HG03442 (cell line): Measurements from ENCODE around the gene NDUFS8.

Source experiments
- ATAC-seq: cut with Tn5 transposase; IDR thresholded peaks from one replicate; pipeline ENCODE4 v1.9.1; 2021; ENCODE audit warnings: mild to moderate bottlenecking, moderate library complexity; ENCODE audit not compliant: unreplicated experiment

The NDUFS8 gene

DNA sequence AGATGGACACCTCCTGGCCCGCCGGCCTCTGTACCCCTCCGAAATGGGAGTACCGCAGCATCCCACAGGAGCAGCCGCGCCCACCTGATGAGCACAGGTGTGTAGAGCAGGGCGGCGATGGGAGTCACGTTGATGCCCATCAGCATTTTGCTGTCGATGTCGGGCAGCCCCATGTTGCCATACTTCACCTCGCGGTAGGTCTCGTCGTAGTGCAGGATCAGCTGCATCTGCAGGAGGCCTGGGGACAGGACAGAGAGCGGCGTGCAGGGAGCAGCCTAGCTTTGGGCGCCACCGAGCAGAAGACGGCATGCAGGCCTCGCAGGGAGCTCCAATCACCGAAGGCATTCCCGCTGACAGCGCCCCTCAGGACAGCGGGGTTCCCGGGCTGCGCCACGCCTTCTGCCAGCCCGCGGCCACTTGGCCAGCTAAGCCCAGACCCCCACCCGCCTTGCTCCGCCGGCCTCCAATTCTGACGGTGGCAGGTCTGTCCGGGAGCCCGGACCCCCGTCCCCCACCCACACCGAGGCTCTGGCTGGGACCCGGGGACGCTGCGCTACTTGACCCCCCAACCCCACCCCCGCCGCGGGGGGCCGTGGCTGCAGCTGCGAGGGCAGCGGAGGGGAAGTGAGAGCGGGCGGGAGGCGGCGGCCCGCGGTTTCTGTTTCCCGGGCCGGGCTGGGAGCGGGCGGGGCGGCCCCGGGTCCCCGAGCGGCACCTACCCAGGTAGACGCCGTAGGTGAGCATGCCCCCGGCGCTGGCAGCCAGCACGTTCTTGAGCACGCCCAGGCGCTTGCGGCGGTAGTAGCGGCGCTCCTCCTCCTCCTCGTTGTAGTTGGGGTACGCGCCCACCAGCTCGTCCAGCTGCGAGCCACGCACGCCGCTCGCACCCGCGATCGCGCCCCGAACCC, 27.3 kb upstream of the NDUFS8 start:
- peak; percentile 27 for ATAC-seq

DNA sequence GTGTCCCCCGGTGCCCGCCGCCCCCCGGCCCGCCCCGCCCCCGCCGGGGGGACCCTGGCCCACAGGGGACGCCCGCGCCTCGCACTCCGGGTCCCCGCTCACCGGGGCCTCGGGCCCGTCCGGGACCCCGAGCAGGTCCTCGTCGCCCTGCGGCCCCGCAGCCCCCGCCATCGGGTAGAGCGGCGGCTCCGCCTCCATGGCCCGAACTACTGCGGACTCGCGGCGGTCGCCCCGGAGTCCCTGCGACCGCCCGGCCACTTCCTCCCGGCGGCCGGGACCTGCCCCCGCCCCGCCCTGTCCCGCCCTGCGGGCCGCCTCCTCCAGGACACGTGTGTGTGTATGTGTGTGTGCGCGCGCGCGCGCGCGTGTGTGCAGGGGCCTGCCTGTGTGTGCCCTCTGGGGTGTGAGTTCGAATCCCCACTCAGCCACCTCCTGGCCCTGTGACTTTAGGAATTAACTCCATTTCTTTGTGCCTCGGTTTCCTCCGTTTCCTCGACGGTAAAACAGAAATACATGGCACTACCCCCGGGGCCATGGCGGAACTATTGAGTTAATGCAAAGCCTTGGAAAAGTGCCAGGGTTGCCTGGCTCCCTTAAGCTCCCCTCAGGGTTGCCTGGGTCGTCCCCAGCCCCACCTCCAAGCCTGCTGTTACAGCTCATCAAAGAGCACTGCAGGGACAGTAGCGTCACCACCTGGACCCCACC, 26.5 kb upstream of the NDUFS8 start, which contains the start of gene UNC93B1:
TSS of gene UNC93B1 (minus strand) at position 252 of the 705 bp plus-strand sequence. CDS start at position 198, 54 bp downstream.
- peak; percentile 50 for ATAC-seq

DNA sequence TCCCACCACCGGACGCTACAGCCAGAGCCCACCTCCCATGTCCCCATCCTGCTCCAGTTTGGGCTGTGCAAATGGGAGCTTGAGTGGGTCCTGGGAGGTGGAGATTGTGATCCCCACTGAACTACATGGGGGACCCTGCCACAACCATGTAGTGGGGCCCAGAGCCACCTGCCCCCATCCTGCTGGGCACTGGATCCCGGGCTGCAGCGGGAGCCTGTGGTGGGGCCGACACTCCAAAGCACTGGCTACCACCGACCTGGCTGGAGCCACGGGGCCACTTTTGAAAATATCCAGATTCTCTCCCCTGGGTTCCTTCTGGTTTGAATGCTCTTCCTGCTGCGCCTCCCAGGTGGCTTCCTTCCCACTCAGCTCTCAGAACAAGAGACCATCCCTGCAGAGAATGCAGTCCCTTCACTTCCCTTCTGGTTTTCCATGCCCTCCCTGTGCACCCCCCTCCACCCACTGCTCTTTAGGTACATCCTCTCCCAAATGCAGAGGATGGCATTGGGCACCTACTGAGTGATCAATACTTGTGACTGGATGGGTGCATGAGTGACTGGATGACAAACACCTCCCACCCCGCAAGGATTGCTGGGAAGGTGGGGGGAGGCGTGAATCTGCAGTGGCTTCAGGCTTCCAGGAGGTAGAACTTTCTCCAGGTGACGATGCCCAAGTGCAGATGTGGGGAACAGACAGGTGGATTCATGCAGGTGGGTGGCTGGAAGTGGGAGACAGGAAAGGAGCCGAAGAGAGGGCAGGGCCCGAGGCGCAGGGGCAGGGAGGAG, 25.7 kb upstream of the NDUFS8 start:
- ATAC-seq, result no peak

DNA sequence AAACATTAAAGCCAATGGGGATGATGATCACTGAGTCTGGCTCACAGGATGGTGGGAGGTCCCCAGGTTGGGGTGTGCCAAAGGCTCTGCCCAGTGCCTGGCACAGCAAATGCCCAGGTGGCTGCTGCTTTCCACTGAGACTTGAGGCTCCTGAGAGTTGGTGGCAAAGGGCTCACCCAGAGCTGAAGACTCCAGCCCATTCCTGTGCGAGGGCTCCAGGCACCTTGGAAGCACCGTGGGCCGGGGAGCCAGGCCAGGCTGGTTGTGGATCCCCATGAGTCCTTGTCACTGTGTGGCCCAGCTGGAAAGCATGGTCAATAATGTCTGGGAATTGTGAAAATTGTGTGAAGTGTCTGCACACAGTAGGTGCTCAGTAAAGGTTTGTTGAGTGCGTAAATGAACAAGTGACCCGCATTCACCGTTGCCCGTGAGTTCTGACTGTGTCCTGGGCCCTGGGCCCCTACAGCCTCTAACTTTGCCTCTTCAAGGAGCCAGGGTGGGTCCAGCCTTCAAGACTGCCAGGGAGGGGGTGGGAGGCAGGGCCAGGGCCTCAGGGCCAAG, 23.8 kb upstream of the NDUFS8 start:
- no peak for ATAC-seq

DNA sequence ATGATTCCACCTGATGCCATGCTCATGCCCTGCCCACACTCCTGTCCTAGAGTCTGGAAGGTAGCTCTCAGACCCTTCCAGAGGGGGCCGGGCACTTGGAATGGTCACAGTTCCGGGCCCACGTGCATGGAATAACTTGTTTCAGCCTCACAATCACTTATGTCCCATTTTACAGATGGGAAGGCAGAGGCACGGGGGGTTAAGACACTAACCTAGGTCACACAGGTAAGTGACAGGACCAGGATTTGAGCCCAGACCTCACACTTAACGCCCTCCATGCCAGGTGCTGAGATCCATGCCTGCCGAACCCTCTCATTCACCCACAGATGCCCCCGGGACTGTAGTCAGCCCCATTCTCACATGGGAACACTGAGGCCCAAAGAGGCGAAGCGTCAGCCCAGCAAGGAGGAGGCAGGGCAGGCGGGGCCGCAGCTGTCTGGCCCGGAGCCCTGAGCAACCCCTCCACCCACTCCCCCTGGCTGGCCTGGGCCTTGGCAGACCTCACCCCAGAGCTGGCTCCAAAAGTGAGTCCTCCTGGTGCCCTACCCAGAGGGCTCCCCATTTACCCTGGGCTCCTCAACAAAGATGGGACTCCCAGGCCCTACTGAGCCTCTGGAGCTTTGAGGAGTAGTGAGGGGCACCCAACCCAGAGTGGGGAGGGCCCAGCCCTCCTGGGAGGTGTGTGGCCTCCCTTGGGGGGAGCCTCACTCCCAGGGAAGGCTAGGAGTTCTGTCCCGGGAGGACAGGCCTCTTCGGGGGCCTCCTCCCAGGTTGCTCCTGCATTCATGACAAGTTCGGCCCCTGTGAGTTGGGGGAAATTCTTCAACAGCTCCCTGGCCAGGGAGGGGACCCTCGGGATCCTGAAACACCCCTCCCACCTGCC, 22.7 kb upstream of the NDUFS8 start:
- no peak for ATAC-seq

DNA sequence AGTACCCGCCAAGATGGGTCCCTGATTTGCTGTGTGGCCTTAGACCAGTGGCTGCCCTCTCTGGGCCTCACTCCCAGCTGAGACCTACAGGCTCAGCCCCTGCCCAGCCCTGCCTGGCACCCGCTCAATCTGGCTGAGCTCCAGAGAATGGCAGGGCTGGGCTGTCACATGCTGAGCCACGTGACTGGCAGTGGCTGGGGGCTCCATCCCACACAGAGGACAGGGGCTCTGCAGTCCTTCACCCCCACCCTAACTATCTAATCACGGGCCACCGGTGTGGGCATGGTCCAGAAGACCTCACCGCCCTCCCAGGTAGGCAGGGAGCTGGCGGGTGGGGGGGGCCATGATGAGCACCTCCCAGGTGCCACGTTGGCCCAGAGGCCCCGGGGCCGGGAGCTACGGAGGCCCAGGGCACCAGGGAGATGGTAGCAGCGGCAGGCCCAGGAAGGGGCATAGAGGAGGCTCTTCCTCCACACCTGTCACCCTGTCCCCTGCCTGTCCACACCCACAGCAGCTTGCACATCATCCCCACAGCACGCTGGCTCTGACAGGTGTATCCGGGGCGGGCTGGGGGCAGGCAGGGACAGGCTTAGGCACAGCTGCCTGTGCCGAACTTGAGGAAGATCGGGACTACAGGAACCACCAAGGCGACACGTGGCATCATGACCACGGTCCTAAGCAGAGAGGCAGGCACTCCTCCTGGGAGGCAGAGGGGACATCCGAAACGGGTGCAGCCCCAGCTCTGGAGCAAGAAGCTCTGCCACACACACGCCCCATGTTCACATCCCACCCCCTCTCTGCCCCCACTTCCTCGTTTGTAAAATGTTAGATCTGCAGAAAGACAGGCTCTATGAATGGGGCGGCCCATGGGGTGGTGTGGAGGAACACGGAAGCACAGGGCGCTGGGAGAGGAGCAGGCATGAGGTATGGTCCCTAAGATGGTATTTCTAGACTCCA, 21.8 kb upstream of the NDUFS8 start:
- no peak for ATAC-seq

DNA sequence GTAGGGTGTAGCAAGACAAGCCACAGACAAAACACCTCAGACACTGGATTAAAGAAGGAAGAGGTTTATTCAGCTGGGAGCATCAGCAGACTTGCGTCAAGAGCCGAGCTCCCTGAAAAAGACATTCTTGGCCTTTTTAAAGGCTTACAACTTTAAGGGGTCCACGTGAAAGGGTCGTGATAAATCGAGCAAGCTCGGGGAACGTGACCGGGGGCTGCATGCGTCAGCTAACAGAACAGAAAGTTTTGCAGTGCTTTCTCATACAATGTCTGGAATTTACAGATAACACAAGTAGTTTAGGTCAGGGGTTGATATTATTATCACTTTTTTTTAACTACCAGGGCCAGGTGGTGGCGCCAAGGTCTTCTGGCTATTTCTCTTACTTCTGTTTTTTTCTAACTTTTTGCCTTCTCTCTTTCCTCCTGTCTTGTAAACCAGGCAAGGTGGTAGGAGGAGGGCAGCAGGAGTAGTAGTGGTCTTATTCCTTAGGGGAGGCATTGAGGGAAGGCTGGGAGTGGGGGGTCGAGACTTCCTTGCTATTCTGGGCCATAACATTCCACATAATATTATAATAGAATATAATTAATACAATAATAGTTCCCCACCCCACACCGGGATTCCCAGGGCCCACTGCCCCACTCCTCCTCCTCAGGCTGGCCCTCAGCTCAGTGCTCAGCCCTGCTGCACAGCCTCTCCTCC, 20.9 kb upstream of the NDUFS8 start:
- ATAC-seq, result no peak

DNA sequence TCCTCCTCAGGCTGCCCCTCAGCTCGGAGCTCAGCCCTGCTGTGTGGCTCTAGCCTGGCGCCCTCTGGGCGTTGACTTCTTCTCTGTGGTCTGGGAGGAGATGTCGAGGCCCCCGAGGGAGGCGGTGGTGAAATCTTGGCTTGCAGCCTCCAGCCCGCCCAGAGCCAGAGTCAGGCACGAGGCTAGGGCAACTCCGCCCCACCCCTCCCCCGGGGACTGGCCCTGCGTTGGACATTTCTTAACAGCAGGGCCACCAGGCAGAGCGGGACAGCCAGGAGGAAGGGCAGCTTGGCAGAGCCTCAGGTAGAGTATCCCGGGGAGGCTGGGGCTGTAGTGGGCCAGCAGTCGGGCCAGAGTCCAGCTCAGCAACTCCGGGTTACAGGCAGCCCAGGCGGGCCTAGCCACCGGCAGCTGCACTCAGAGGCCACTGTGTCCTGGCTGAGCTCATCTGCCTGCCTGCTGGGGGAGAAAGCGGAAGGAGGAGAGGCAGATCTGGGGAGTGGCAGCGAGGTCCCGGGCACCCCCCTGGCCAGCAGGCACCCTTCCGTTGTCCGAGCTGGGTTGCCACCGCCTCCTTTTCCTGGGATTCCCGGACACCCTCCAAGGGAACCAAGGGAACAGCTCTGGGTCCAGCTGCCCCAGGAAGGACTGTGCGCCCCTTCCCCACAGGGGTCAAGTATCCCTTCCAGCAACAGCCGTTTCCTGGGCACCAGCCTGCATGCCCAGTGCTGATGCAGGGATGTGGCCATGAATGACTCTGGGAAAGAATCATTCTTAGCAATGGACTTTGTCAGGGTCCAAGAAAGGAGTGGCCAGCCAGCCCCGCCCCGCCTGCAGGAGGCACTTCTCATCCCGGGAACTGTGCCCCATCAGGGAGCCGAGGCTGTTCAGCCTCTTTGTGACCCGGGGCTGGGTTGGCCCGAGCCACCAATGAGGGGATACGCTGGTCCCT, 20.1 kb upstream of the NDUFS8 start, which contains the start of gene ALDH3B1:
TSS of gene ALDH3B1 (plus strand) at position 238 of the 952 bp plus-strand sequence. CDS start 4,971 bp downstream, outside the sequence.
- ATAC-seq, result no peak

DNA sequence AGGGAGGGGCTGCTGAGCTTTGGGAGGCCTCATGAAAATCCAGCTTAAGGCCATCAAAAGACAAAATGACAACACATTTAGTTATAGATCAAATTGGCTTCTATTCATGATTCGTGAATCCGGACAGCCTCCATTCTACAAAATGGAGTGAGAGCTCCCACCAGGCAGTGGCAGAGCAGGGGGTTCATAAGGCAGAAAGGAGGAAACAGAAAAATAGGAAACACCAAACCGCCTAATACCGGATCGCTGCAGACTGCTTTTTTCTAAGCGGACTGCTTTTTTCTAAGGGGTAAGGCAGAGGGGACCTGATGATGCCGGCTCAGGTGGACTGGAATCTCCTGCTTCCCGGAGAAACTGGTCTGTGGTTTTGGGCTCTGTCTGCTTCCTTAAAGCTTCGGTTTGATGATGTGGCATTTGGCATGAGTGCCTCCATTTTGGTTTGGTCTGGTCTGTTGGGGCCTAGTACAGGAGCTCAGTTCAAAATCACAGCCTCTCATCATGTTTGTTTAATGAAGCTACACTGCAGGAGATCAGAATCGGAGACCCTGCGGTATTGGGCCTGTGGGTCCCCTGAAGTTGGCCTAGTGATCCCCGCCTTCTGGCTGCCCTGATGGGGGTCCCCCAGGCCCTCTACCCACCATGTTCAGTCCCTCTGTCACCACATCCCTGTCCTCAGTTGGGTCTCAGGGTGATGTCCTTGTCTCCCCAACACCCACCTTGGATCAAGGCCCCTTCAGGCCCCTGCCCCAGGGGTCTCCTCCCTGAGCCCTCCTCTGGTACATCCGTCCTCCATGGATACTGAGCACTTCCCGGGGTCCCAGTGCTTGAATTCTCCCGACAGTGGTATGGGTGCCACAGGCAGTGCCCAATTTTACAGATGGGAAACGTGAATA, 19.2 kb upstream of the NDUFS8 start:
- no peak for ATAC-seq

DNA sequence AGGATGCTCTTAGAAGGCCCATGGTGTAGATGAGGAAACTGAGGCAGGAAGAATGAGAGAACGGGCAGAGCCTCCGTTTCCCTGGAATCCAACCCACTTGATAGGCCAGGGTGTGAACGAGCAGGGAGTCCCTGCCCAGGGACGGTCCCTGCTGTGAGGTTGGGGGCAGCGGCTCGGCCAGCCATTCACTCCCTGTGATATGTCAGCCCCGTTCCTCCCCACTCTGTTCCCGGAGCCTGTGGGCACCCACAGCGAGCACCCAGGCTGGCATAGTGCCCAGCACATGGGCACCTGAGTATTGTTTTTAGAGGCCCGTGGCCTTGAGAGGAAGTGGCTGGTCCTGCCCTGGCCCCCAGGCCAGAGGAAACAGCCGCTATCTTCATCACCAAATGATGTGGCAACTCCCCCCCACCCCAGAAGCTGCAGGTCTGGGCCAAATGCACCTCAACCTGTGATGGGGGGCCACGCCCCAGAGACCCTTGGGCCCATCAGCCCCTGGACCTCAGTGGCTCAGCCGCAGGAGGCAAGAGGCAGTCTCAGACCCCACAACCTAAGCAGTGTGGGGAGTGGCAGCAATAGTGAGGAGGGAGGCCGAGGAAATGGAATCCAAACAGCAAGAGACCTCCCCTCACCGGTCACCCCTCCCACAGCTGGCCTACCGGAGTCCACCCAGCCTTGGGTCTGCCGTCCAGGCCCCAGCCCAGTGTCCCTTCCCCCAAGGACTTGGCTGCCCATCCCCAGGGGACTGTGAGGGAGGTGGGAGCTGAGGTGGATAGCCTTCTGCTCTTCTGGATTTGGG, 18.2 kb upstream of the NDUFS8 start:
- ATAC-seq, result no peak

DNA sequence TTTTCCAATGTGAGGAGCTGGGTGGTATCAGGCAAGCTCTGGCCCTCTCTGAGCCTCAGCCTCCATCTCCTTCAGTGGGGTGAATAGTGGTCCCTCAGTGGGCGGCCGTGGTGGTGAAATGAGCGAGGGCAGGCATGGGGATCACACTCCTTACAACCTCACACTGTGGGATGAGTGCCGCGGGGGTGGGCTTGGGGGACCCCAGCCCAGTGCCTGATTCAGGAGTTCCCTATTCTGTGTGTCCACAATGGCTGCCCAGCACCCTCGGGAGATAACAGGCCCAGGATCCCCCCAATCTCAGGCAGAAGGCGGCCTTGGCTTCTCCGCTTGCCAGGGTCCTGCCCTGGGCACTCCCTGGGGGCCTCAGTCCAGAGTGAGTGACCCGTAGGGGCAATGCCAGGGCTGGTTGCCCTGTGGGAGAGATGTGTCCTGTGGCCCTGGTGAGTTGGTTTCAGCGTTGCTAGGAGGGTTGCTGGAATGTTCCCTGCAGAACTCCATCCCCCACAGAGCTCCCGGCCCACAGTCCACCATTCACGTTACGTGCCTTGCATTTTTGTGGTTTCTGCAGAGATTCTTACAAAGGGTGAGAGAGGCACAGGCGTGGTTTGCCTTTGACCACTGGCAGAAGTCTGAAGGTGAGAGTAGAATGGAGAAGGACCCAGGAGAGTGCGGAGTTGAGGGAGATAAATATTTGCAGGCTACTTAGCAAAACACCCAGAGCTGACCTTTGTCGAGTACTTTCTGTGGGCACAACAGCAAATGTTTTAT, 17.5 kb upstream of the NDUFS8 start:
- ATAC-seq, result no peak

DNA sequence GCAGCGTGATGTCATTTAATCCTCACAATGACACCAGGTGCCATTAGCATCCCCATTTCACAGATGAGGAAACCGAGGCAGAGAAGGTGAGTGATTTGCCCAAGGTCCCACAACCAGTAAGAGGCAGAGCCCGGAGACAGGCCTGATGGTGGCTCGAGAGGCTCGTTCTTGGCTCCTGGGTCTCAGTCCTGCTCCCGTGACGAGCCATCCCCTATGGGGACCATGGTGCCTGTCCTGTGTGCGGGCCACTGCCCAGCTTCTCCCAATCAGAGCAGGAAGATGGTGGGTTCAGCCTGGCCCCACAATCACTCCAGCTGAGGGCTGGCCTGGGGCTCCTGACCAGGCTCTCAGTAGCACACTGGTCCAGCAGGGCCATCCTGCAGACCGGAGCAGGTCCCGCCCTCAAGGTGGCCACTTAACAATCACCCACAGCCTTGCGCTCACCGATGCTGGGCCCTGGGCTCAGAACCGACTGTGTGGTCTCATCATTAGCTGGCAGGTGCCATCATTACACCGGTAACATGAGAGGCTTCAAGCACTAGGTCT, 16.8 kb upstream of the NDUFS8 start:
- no peak for ATAC-seq

DNA sequence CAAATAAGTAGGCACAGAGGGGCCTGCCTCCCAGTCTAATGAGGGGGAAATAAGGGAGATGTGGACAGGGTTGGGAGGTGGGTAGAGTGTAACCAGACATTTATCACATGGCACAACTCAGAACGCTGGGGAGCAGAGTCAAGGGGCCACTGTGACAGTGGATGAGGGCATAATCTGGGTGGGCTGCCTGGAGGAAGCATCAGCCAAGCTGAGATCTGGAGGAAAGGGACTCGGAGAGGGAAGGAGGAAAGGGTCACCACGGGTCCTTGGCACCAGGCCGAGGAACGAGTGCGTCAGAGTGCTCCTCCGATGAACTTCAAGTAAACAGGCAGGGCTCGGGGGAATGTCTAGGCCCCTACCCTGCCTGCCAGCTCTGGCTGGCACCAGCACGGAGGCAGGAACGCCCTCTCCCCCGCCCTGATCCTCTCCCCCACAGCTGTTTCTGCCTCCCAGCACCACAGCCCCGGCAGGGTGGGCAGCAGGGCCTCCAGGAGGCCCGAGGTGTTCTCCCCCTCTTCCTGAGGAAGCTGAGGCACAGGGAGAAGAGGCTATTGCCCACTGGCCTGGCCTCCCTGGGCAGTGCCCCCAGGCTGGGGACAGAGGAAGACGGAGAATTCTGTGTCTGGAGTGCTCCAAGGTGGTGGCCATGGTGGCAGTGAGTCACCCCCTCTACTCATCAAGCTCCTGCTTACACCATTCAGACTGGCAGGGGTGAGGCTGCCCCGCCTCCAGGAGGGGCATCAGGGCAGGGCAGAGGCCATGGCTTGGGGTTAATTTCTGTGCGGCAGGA, 16.1 kb upstream of the NDUFS8 start:
- ATAC-seq, result no peak
